K562 (cell line): ENCODE data around the gene CFHR2. TPM values are rescaled to one million over a fixed set of nuclear protein-coding genes. Genes with fewer than 3 reads are reported as not detected.

Experiments
- CEBPB ChIP-seq: fragments of 450-650 bp; IDR thresholded peaks from 2 replicates; pipeline ENCODE4 v1.6.1; 2016; ENCODE audit warnings: missing genetic modification characterization, missing compliant biosample characterization
- FOS ChIP-seq: IDR thresholded peaks from 3 replicates; pipeline ENCODE4 v1.6.1; 2011; ENCODE audit not compliant: insufficient read length; ENCODE audit errors: extremely low read depth
- HBP1 ChIP-seq: fragments of 450-650 bp; formaldehyde crosslinking; IDR thresholded peaks from 2 replicates; pipeline ENCODE4 v1.4.0; 2022; ENCODE audit warnings: missing genetic modification characterization
- HMGXB4 ChIP-seq: sonication (generic); formaldehyde crosslinking; IDR thresholded peaks from 2 replicates; pipeline ENCODE4 v1.8.1; 2023; ENCODE audit warnings: mild to moderate bottlenecking, missing genetic modification reagents
- IRF2 ChIP-seq: sonication (generic); formaldehyde crosslinking; IDR thresholded peaks from 2 replicates; pipeline ENCODE4 v1.8.1; 2022; ENCODE audit warnings: mild to moderate bottlenecking, missing genetic modification reagents
- MYBL2 ChIP-seq, 2 experiments: fragments of 450-650 bp in 1 of 2; sonication (generic) in 1 of 2; formaldehyde crosslinking in 1 of 2; IDR thresholded peaks; 2 replicates each; pipeline versions ENCODE4 v1.6.1 to v1.8.1; 2017 to 2022; ENCODE audit warnings: borderline replicate concordance in 1 of 2, inconsistent platforms in 1 of 2, low read depth in 1 of 2, mild to moderate bottlenecking in 1 of 2, missing genetic modification reagents in 1 of 2, moderate library complexity in 1 of 2
- NKRF ChIP-seq: fragments of 450-650 bp; IDR thresholded peaks from 2 replicates; pipeline ENCODE4 v1.6.1; 2016; ENCODE audit warnings: borderline replicate concordance
- PPARD ChIP-seq: fragments of 250-450 bp; sonication (Bioruptor Pico); IDR thresholded peaks from 2 replicates; pipeline ENCODE4 v1.8.0; 2022; ENCODE audit warnings: inconsistent platforms, mild to moderate bottlenecking, moderate library complexity
- THAP12 ChIP-seq: fragments of 250-450 bp; sonication (Bioruptor Pico); IDR thresholded peaks from 2 replicates; pipeline ENCODE4 v1.9.0; 2021; ENCODE audit warnings: mild to moderate bottlenecking, inconsistent platforms
- USF1 ChIP-seq: sonication (generic); formaldehyde crosslinking; IDR thresholded peaks from 2 replicates; pipeline ENCODE4 v1.9.0; 2022; ENCODE audit warnings: mild to moderate bottlenecking, missing genetic modification reagents
- ZBTB2 ChIP-seq: fragments of 450-650 bp; IDR thresholded peaks from 2 replicates; pipeline ENCODE4 v1.6.1; 2016; ENCODE audit warnings: antibody characterized with exemption
- ZNF589 ChIP-seq: fragments of 200-800 bp; sonication (Bioruptor generic); IDR thresholded peaks from 2 replicates; pipeline ENCODE4 v1.6.1; 2016; ENCODE audit warnings: low read depth, missing genetic modification characterization, missing compliant biosample characterization
- ZSCAN32 ChIP-seq: fragments of 450-650 bp; formaldehyde crosslinking; IDR thresholded peaks from 2 replicates; pipeline ENCODE4 v1.4.0; 2020; ENCODE audit warnings: mild to moderate bottlenecking, moderate library complexity
- polyA plus RNA-seq, 8 experiments: library from polyadenylated mRNA; depleted of rRNA in 4 of 8; stranded (reverse) in 5 of 8; unstranded in 3 of 8; fragments of >200 nt; fragmentation: Nextera tagmentation in 2 of 8; fragmentation: Illumina TruSeq in 1 of 8; extraction: Ambion mirVana in 2 of 8; extraction: Trizol in 1 of 8; gene quantifications; 2 replicates each; pipeline versions ENCODE4 v1.2.1 to v1.2.3, GENCODE V29; 2011 to 2014; ENCODE audit warnings: inconsistent platforms in 1 of 8, missing spikeins in 1 of 8
- total RNA-seq, 7 experiments: library from RNA; depleted of rRNA in 6 of 7; stranded (reverse); fragments of >200 nt in 6 of 7; fragmentation: Illumina TruSeq in 2 of 7; extraction: Trizol in 2 of 7; gene quantifications; 2 replicates each; pipeline versions ENCODE4 v1.2.1 to v1.2.3, GENCODE V29; 2011 to 2021; ENCODE audit warnings: low replicate concordance in 1 of 7

Gene CFHR2
- total and polyA plus RNA-seq, 9 of the 15 experiments (the other 6 are each of a cell fraction or from before 2014, with no cell fraction given): not detected

GRCh38 chr1:196896355-196896754, 47.2 kb upstream of the CFHR2 start (continued):
- TF ChIP-seq HMGXB4 (CRISPR knock-in tag) (no peak), HBP1 (CRISPR knock-in tag) (no peak), NKRF (no peak), CEBPB (tag) (no peak), ZNF589 (CRISPR knock-in tag) (no peak), MYBL2 (IDR thresholded peaks at IDR 0.05; ENCODE audit: low read depth) (no peak), MYBL2 (CRISPR knock-in tag; IDR thresholded peaks at IDR 0.05; ENCODE audit: borderline replicate concordance) (no peak), IRF2 (CRISPR knock-in tag) (no peak), FOS (no peak), THAP12 (no peak), ZSCAN32 (CRISPR knock-in tag) (no peak), PPARD (CRISPR knock-in tag) (no peak), ZBTB2 (no peak), USF1 (no peak)
